GM18511 (cell line): ENCODE measurements around the gene ZNF609.
A peak's percentile ranks its signal among the peaks of the same experiment; 100 is the strongest.
"Not testable (repeated sequence)": the region's sequence is repeated elsewhere in the genome, so short reads cannot be mapped to it uniquely, and the experiment has no call there.

Experiments
- ATAC-seq: cut with Tn5 transposase; IDR thresholded peaks from one replicate; pipeline ENCODE4 v1.9.1; 2021; ENCODE audit warnings: mild to moderate bottlenecking, moderate library complexity; ENCODE audit not compliant: unreplicated experiment

Gene ZNF609

GRCh38 chr15:64618540-64618939, 158.2 kb downstream of the ZNF609 start:
- no peak for ATAC-seq

- no peak for ATAC-seq
Observed at GRCh38 chr15:64619880-64620839, 159.8 kb downstream of the ZNF609 start.

DNA sequence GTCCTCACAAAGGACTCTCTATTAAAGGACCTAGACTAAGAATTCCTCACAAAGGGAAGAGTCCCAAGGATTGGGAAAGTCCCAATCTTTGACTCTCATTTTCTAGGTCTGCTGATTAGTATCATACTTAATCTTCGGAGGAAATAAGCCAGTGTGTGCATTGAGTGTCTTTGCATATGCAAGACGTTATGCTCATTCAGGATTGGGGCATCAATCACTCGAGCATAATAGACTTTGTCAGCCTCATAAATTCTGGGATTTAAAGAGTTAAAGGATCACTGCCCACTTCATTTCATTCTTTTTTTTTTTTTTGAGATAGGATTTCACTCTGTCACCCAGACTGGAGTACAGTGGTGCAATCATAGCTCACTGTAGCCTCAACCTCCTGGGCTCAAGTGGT, 160.7 kb downstream of the ZNF609 start:
- no peak for ATAC-seq

DNA sequence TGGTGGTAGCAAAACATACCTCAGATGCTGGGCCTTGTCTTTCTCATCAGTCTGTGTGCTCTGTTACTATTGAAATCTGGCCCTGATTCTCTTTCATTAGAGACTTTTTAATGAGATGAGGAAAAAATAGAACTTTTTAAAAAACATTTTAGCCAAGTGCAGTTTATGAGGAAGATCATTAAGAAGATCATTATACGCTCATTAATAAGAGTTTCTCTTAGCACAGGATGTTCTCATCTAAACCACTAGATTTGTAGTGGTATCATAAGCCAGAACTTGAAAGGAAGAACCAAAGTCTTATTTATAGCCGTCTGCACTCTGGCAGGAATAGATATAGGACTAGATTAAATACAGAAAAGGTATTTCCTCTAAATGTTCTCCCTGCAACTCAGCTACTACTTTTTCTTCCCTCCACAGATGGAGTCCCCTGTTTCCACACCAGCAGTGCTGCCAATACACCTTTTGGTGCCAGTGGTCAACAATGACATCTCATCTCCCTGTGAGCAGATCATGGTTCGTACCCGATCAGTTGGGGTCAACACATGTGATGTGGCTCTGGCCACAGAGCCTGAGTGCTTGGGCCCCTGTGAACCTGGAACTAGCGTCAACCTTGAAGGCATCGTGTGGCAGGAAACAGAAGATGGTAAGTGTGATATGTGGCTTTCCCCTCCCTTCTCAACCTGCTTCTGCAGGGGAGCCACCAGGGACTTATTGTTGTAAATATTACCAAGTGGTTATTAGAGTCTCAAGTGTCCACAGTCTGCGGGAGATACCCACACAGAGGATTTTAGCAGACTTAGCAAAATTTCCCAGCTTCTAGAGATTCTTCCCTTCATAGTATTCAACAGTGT, 162.3 kb downstream of the ZNF609 start:
- ATAC-seq: peak; percentile 77

DNA sequence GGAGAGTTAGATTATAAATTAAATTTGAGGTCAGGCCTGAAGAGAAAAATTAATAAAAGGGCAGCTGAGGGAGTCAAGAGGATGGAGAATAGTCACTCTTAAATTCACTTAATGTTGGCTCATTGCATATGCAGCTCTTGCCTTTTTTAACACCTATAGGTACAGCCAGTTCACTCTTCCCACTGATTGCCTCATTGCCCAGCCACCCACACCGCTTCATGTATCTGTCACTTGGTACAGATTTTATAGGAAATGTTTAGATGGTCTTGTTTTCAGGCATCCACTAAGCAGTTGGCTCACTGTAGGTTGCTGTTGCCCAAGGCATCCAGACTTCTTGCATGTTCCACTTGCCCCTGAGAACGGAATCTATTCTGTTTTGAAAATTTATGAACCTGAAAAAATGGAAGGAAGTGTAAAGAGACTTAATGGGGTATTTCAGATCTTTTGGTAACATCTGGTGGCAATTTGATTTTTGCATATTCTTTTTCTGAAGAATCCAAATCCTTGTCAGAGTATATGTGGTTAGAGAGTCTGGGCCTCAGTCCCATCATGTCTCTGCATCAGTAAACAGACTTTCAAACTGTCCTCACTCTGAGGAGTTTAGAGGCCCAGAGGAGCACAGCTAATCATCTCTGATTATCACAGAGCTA, 163.1 kb downstream of the ZNF609 start:
- no peak for ATAC-seq

- ATAC-seq: no peak
Observed at GRCh38 chr15:64624242-64624641, 163.9 kb downstream of the ZNF609 start.

DNA sequence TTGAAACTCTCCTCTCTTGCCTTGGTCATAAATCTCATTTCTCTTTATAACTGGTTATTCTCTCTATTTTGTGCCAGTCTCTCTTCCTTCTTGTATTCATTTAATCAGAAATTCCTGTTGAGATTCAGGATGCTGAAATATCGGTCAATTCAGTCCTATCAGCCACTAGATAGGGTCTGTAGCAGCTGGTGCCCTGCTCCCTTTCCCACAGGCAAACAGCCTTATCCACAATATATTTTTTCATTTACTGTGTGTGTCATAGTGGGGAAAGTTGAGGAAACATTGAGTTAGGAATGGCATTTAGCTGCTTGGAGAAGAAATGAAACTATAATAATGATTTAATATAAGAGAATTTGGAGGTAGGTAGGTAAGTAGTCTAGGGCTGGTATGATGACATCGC, 168.7 kb downstream of the ZNF609 start:
- ATAC-seq: no peak

GRCh38 chr15:64630396-64631107, 170.2 kb downstream of the ZNF609 start:
- ATAC-seq: no peak

DNA sequence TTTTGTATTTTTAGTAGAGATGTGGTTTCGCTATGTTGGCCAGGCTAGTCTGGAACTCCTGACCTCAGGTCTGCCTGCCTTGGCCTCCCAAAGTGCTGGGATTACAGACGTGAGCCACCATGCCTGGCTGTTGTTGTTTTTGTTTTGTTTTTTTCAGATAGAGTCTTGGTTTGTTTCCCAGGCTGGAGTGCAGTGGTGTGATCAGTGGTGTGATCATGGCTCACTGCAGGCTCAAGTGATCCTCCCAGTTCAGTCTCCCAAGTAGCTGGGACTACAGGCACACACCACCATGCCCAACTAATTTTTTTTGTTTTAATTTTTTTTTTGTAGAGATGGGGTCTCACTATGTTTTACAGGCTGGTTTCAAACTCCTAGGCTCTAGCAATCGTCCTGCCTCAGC, 172.3 kb downstream of the ZNF609 start:
- ATAC-seq: not testable (repeated sequence)

GRCh38 chr15:64633332-64633731, 173.0 kb downstream of the ZNF609 start:
- no peak for ATAC-seq

- ATAC-seq: peak; percentile 83
Observed at GRCh38 chr15:64634027-64634426, 173.6 kb downstream of the ZNF609 start.

DNA sequence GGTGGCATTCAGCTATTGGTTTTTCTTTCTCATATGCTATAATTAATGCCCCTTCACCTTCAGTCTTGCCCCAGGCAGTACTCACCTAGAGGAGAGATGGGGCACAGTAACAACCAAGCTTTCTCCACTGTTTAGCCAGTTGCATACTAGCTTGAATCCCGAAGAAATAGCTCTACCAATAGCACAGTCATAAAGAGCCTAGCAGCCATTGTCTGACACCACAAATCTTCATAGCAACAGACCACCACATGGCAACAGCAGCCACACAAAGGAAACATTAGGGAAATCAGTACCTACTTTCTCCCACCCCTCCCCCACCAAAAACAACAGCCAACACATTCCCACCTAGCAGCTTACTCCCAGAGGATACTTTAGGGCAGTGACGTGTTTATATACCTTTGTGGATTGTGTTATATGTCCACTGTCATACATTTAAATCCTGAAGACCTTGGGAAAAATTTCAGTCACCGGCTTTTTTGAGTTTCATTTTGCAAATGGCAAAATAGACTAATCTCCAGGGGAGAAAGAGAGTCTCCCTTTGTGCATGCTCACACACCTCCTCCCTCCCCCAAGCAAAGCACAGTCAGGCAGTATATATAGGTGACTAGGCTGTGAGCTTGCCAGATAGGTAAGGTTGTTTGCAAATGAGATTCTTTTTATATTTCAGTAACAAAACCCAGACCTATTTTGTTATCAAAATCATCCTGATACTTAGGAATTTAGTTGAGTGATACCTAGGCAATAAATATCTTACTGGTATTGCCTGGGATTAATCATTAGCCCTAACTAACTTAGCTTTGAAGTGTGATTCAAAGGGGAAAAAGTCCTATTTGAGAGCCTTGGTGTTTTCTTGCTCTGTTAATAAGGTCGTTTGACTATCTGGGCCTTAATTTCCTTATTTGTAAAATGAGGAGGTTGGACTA, 174.5 kb downstream of the ZNF609 start:
- peak; percentile 64 for ATAC-seq

- ATAC-seq: no peak
Observed at GRCh38 chr15:64635499-64636495, 175.4 kb downstream of the ZNF609 start.

DNA sequence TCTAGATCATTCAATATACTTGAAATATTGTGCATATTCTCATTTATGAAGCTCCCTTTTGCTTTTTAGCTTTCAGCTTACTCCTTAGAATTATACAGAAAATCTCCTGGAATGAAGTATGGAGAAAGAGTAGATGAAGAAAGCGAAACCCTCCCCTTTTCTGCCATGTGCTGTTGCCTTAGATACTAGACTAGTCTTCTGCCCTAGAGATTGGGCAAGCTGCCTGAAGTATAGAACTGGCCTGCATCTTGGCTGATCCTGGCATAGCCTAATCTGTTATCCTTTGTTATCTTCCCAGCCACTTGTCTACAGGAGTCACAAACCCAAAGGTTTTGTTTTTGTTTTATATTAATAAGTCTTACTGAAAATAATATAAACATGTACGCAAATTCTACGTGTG, 176.2 kb downstream of the ZNF609 start:
- no peak for ATAC-seq

GRCh38 chr15:64637412-64637811, 177.0 kb downstream of the ZNF609 start:
- no peak for ATAC-seq

- not testable (repeated sequence) for ATAC-seq
Observed at GRCh38 chr15:64639744-64640143, 179.4 kb downstream of the ZNF609 start.

DNA sequence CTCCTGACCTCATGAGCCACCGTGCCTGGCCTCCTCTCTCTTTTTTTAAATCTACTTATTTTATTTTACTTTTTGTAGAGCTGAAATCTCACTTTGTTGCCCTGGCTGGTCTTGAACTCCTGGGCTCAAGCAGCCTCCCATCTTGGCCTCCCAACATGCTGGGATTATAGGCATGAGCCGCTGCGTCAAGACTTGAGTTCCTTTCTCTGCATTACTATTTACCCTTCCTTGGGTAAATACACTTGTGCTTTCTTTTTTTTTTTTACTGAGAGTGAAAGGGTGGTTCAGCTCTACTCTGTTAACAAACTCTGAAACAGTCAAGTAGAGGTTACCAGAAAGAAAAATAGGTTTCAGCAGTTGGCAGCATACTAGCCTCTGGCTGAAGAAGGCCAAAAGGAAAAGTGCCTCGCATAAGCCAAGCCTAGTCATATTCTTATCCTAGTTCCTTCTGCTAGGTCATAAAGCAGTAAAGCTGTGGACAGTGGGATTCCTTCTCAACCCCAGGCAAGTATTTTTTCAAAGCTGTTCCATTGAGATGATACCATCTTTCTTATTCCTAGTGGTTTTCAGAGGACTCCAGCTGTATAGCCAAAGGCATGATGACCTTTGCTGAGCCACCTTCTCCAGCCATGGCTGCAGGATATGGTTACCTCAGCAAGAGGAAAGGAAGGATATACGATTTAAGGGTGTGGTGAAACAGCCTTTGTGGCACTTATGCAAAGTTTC, 179.9 kb downstream of the ZNF609 start:
- ATAC-seq: no peak

GRCh38 chr15:64642875-64643274, 182.5 kb downstream of the ZNF609 start:
- ATAC-seq: no peak
